Adrenal gland (tissue), 12 donors: Measurements from ENCODE around the gene HIRA. TPM values are rescaled to one million over a fixed set of nuclear protein-coding genes. Genes with fewer than 3 reads are reported as not detected.

ENCODE experiments used
- DNase-seq, 7 donors: peaks; one replicate each; pipeline ENCODE4 v3.0.0-alpha.2; 2019 to 2020
- H3K27ac ChIP-seq, 5 donors: fragments of 200-600 bp; sonication (generic) in 4 of 5; 1 replicate in 3 of 5; 2 replicates in 2 of 5; pipeline versions ENCODE4 v1.5.1 to v1.8.0; 2016 to 2020; ENCODE audit warnings: mild to moderate bottlenecking in 1 of 5
- H3K27me3 ChIP-seq: fragments of 200-600 bp; 2 replicates; pipeline ENCODE4 v1.8.0; 2021
- H3K36me3 ChIP-seq, 2 donors: fragments of 200-600 bp; replicated peaks in 1 of 2; 1 replicate in 1 of 2; 2 replicates in 1 of 2; pipeline versions ENCODE4 v1.5.1 to v1.8.0; 2018 to 2022
- H3K4me1 ChIP-seq, 2 donors: fragments of 200-600 bp; replicated peaks in 1 of 2; 1 replicate in 1 of 2; 2 replicates in 1 of 2; pipeline versions ENCODE4 v1.5.1 to v1.8.0; 2018 to 2021
- H3K4me3 ChIP-seq, 4 donors: fragments of 200-600 bp; sonication (generic) in 3 of 4; one replicate each; pipeline ENCODE4 v1.5.1; 2016 to 2018
- H3K9me3 ChIP-seq, 3 donors: fragments of 200-600 bp; sonication (generic) in 1 of 3; replicated peaks in 1 of 3; 1 replicate in 2 of 3; 2 replicates in 1 of 3; pipeline versions ENCODE4 v1.5.1 to v1.8.0; 2016 to 2021
- CTCF ChIP-seq, 6 experiments: fragments of 450-650 bp in 4 of 6; fragments of 200-600 bp in 2 of 6; sonication (generic) in 1 of 6; IDR thresholded peaks; 1 replicate in 5 of 6; 2 replicates in 1 of 6; pipeline versions ENCODE4 v1.5.1 to v1.8.0; 2016 to 2021; ENCODE audit warnings: antibody characterized with exemption in 6 of 6, mild to moderate bottlenecking in 2 of 6, moderate library complexity in 1 of 6
- POLR2A ChIP-seq, 2 donors: fragments of 450-650 bp; IDR thresholded peaks; one replicate each; pipeline ENCODE4 v1.6.1; 2017; ENCODE audit warnings: antibody characterized with exemption in 2 of 2, mild to moderate bottlenecking in 2 of 2, moderate library complexity in 1 of 2
- WGBS, 4 donors: extraction: QIAGEN DNeasy Blood & Tissue Kit in 2 of 4; methylation state at CpG; one replicate each; pipeline versions ENCODE4 v1.1.5 to v1.1.7; 2013 to 2017; 5-methylcytosine and 5-hydroxymethylcytosine counted together
- intact Hi-C, 2 donors: fragments of 100-400 bp; cut with DNase I; formaldehyde crosslinking; loops; one replicate each; pipeline versions ENCODE4 v1.14.1 to v1.15.0; 2022 to 2023
- polyA plus RNA-seq, 3 donors: library from polyadenylated mRNA; stranded (reverse); fragments of 200-250 nt in 2 of 3; fragments of 350-450 nt in 1 of 3; fragmentation: Illumina TruSeq in 1 of 3; extraction: RNeasy Lipid Tissue Mini Kit (QIAGEN cat#74804) in 1 of 3; gene quantifications; one replicate each; pipeline ENCODE4 v1.2.3, GENCODE V29; 2013 to 2014
- total RNA-seq, 9 donors: library from RNA; depleted of rRNA in 4 of 9; stranded (reverse); fragments of >200 nt in 4 of 9; fragments of 120-200 nt in 1 of 9; fragmentation: NEBNext Ultra II Directional in 1 of 9; extraction: Animal tissue kit (Norgen Biotek cat#: 25700) in 1 of 9; gene quantifications; one replicate each; pipeline versions ENCODE4 v1.1.0 to v1.2.4, GENCODE V29; 2013 to 2023
- donor health status: healthy with polysubstance abuse.
- donor health status: Bipolar disorder and iron deficiency.
- donor health status: DM: yes; HTN: yes; CAD: no.
- donor health status: DM: no; HTN: no; CAD: no.
- donor health status: DM: no; HTN: no; CAD: no.
- donor health status: DM: yes; HTN: yes; CAD: no.

HIRA gene
- total and polyA plus RNA-seq, 12 donors: 8.4 to 47.8 (median 20.8) TPM

- TF ChIP-seq POLR2A (IDR thresholded peaks at IDR 0.05): no peak
- no peak for TF ChIP-seq CTCF (IDR thresholded peaks at IDR 0.05)
- no peaks in the 10 kb centered on the region for H3K4me1 ChIP-seq
- no peak overlapping the region for H3K4me3 ChIP-seq
- intact Hi-C loops: loop anchor here in 1 of 2 donors (10.0 kb wide), 1 partner anchor 177 kb away; the partner anchor contains the start of gene CLTCL1
- H3K27ac ChIP-seq: no peak overlapping the region
- peaks cover 0 to 84% of the 10 kb centered on the region in 2 donors for H3K36me3 ChIP-seq
- DNase-seq: peak in 1 of 7 donors; percentile 43
- no peaks in the 10 kb centered on the region for H3K27me3 ChIP-seq
- 91 to 96% (median 93%) methylated on average over 9 to 11 of the region's 11 CpGs for WGBS, 4 donors
- H3K9me3 ChIP-seq: no peaks in the 10 kb centered on the region
Measured at GRCh38 chr22:19471572-19471971, 40.0 kb upstream of the HIRA start.

- no peak for TF ChIP-seq CTCF (IDR thresholded peaks at IDR 0.05)
- TF ChIP-seq POLR2A (IDR thresholded peaks at IDR 0.05): no peak
- Histone ChIP-seq H3K9me3 (no peaks in the 10 kb centered on the region), H3K27ac (no peak overlapping the region), H3K27me3 (no peaks in the 10 kb centered on the region), H3K4me1 (no peaks in the 10 kb centered on the region), H3K4me3 (no peak overlapping the region), H3K36me3 (peaks cover 0 to 96% of the 10 kb centered on the region in 2 donors)
- 80 to 86% (median 83%) methylated on average over 2 of the region's 2 CpGs for WGBS, 4 donors
- intact Hi-C loops: loop anchor here in 1 of 2 donors (10.0 kb wide), 1 partner anchor 175 kb away; the partner anchor contains the start of gene CLTCL1
- peak in 1 of 7 donors; percentile 39 for DNase-seq
Measured at GRCh38 chr22:19470010-19470409, 38.5 kb upstream of the HIRA start.

- no peaks in the 10 kb centered on the region for H3K9me3 ChIP-seq
- WGBS, 4 donors: 89 to 100% (median 92%) methylated on average over 1 to 7 of the region's 7 CpGs
- peaks cover 0 to 96% of the 10 kb centered on the region in 2 donors for H3K36me3 ChIP-seq
- DNase-seq: no peak
- no peaks in the 10 kb centered on the region for H3K4me1 ChIP-seq
- intact Hi-C loops: no loop called here
- no peak overlapping the region for H3K27ac ChIP-seq
- H3K4me3 ChIP-seq: no peak overlapping the region
- TF ChIP-seq POLR2A (IDR thresholded peaks at IDR 0.05) (no peak), CTCF (IDR thresholded peaks at IDR 0.05) (no peak)
- H3K27me3 ChIP-seq: no peaks in the 10 kb centered on the region
Measured at GRCh38 chr22:19469421-19469820, 37.9 kb upstream of the HIRA start.

GRCh38 chr22:19467912-19468311 lies 36.4 kb upstream of the HIRA start:
- 92 to 98% (median 94%) methylated on average over 4 to 6 of the region's 6 CpGs for WGBS, 4 donors
- no peak for TF ChIP-seq CTCF (IDR thresholded peaks at IDR 0.05)
- no peak for TF ChIP-seq POLR2A (IDR thresholded peaks at IDR 0.05)
- H3K4me3 ChIP-seq: no peak overlapping the region
- H3K27ac ChIP-seq: no peak overlapping the region
- H3K27me3 ChIP-seq: no peaks in the 10 kb centered on the region
- H3K9me3 ChIP-seq: no peaks in the 10 kb centered on the region
- DNase-seq: peak in 1 of 7 donors; percentile 43
- no peaks in the 10 kb centered on the region for H3K4me1 ChIP-seq
- peaks cover 0 to 99% of the 10 kb centered on the region in 2 donors for H3K36me3 ChIP-seq
- intact Hi-C loops: no loop called here
